ENCODE data around the gene SNORC. TPM values are rescaled to one million over a fixed set of nuclear protein-coding genes. Genes with fewer than 3 reads are reported as not detected.
A peak's percentile ranks its signal among the peaks of the same experiment; 100 is the strongest.

Gene SNORC
- polyA plus RNA-seq, 1 donor: 6.9 TPM

- WGBS (ENCODE audit: insufficient coverage, low lambda C conversion rate): no CpG with 5 or more reads among the region's 76 CpGs
- H3K4me3 ChIP-seq (ENCODE audit: low read length): no peak overlapping the region
- H3K36me3 ChIP-seq (ENCODE audit: control insufficient read depth, insufficient read depth, low read length): no peaks in the 10 kb centered on the region
- H3K27ac ChIP-seq (ENCODE audit: low read length): no peak overlapping the region
- peak in 1 of 2 donors; percentile 16 for DNase-seq
- peaks cover 8% of the 10 kb centered on the region for H3K9me3 ChIP-seq (ENCODE audit: control insufficient read depth, low read depth, low read length)
- peaks cover 18% of the 10 kb centered on the region for H3K4me1 ChIP-seq (ENCODE audit: control insufficient read depth, insufficient read depth, low read length)
- H3K27me3 ChIP-seq (ENCODE audit: control insufficient read depth, insufficient read depth, low read length): peaks cover 56% of the 10 kb centered on the region
Observed at GRCh38 chr2:232927032-232927792, 57.1 kb downstream of the SNORC start.

- WGBS (ENCODE audit: insufficient coverage, low lambda C conversion rate): no CpG with 5 or more reads among the region's 114 CpGs
- Histone ChIP-seq H3K9me3 (ENCODE audit: control insufficient read depth, low read depth, low read length) (peaks cover 8% of the 10 kb centered on the region), H3K4me3 (ENCODE audit: low read length) (peak overlapping the region; percentile 1), H3K36me3 (ENCODE audit: control insufficient read depth, insufficient read depth, low read length) (no peaks in the 10 kb centered on the region), H3K27ac (ENCODE audit: low read length) (no peak overlapping the region), H3K4me1 (ENCODE audit: control insufficient read depth, insufficient read depth, low read length) (peaks cover 18% of the 10 kb centered on the region), H3K27me3 (ENCODE audit: control insufficient read depth, insufficient read depth, low read length) (peaks cover 58% of the 10 kb centered on the region)
- DNase-seq: peak in 1 of 2 donors; percentile 12
Observed at GRCh38 chr2:232927793-232928550, 57.9 kb downstream of the SNORC start.

Other genes starting within 250 kb of the SNORC start
- 1.7 TPM for gene EFHD1, start 236.7 kb upstream of the SNORC start, polyA plus RNA-seq
- gene GIGYF2, start 172.9 kb upstream of the SNORC start, polyA plus RNA-seq: 63.4 TPM
- 28.1 TPM for gene KCNJ13, start 93.7 kb upstream of the SNORC start, polyA plus RNA-seq
- 22.9 TPM for gene NGEF, start 143.0 kb downstream of the SNORC start, polyA plus RNA-seq
- not detected for gene NEU2, start 162.4 kb downstream of the SNORC start, polyA plus RNA-seq
- gene INPP5D, start 190.1 kb downstream of the SNORC start, polyA plus RNA-seq: 12.6 TPM